HFFc6 (cell line): ENCODE data around the gene PLA2G12A. TPM values are rescaled to one million over a fixed set of nuclear protein-coding genes. Genes with fewer than 3 reads are reported as not detected.

Experiments
- DNase-seq: peaks from one replicate; pipeline ENCODE4 v3.0.0-alpha.2; 2018
- H3K27ac Mint-ChIP-seq: 2 replicates; pipeline ENCODE4 v1.8.0; 2020; ENCODE audit warnings: mild to moderate bottlenecking, mixed read lengths
- H3K27me3 Mint-ChIP-seq: 2 replicates; pipeline ENCODE4 v1.8.0; 2021; ENCODE audit warnings: mild to moderate bottlenecking, moderate library complexity, mixed read lengths; ENCODE audit not compliant: insufficient read depth
- H3K36me3 Mint-ChIP-seq: 2 replicates; pipeline ENCODE4 v1.8.0; 2021; ENCODE audit warnings: low read depth, mixed read lengths
- H3K4me1 Mint-ChIP-seq: 2 replicates; pipeline ENCODE4 v1.8.0; 2020; ENCODE audit warnings: low read depth, mixed read lengths
- H3K4me3 Mint-ChIP-seq: 2 replicates; pipeline ENCODE4 v1.8.0; 2020; ENCODE audit warnings: mild to moderate bottlenecking, moderate library complexity, mixed read lengths
- H3K9me3 Mint-ChIP-seq: 2 replicates; pipeline ENCODE4 v1.8.0; 2020; ENCODE audit warnings: mild to moderate bottlenecking, mixed read lengths
- total RNA-seq, 6 experiments: library from RNA; stranded (reverse); fragmentation: NEBNext Ultra II Directional; extraction: Animal tissue kit (Norgen Biotek cat#: 25700); gene quantifications; 2 replicates in 1 of 6; 3 replicates in 5 of 6; pipeline ENCODE4 v1.2.3, GENCODE V29; 2021
- TF ChIP-seq, protein P1 (sequence below): fragments of 200-600 bp; sonication (generic); IDR thresholded peaks from 2 replicates; pipeline ENCODE4 v1.5.0; 2021; ENCODE audit warnings: antibody characterized with exemption, mild to moderate bottlenecking

PLA2G12A gene
- total RNA-seq, 6 experiments from 2014 or later: 33.1 to 40.7 (median 38.1) TPM

DNA sequence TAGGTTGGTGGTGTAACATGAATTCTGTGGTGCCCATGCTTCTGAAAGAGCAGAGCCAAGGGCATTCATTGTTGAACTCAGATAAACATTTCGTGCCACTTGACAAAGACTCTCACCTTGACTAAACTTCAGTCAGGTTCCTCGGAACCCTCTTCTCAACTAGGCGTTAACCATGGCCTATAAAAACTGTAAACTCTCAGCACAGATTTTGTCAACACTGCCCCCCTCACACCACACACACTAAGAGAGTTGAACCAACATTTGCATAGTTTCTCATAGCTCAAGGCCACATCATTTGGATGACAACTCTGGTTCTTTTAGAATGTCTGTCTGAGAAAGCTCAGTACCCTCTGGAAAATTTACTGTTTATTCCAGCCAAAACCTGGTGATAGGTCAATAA is 54.7 kb downstream of the PLA2G12A start:
- no peak overlapping the region for H3K27ac Mint-ChIP-seq
- no peak for DNase-seq
- H3K27me3 Mint-ChIP-seq: no peaks in the 10 kb centered on the region
- no peaks in the 10 kb centered on the region for H3K4me1 Mint-ChIP-seq
- H3K36me3 Mint-ChIP-seq: peaks cover 10% of the 10 kb centered on the region
- TF ChIP-seq, protein P1, sequence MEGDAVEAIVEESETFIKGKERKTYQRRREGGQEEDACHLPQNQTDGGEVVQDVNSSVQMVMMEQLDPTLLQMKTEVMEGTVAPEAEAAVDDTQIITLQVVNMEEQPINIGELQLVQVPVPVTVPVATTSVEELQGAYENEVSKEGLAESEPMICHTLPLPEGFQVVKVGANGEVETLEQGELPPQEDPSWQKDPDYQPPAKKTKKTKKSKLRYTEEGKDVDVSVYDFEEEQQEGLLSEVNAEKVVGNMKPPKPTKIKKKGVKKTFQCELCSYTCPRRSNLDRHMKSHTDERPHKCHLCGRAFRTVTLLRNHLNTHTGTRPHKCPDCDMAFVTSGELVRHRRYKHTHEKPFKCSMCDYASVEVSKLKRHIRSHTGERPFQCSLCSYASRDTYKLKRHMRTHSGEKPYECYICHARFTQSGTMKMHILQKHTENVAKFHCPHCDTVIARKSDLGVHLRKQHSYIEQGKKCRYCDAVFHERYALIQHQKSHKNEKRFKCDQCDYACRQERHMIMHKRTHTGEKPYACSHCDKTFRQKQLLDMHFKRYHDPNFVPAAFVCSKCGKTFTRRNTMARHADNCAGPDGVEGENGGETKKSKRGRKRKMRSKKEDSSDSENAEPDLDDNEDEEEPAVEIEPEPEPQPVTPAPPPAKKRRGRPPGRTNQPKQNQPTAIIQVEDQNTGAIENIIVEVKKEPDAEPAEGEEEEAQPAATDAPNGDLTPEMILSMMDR: no peak
- H3K9me3 Mint-ChIP-seq: no peaks in the 10 kb centered on the region; the same call in none of the 2 replicates
- H3K4me3 Mint-ChIP-seq: no peak overlapping the region

DNA sequence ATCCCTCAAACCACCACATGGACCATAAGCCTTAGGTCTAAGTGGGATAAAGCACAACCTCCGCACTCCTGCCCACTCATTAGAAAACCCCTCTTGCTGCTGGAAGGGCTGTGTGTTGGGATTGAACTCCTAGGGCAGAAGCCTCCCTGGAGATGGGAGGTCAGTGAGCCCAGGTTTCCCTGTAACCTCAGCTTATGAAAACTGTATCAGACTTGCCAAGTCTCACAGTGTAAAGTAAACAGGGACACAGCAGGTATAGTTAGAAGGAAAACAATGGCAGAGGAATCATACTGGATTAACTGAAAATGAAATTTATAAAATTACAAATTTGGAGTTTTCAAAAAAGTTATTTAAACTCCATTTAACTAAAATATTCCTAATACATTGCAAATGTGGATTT is 56.6 kb downstream of the PLA2G12A start:
- TF ChIP-seq, protein P1: no peak
- DNase-seq: no peak
- H3K4me1 Mint-ChIP-seq: no peaks in the 10 kb centered on the region
- H3K27me3 Mint-ChIP-seq: no peaks in the 10 kb centered on the region
- H3K27ac Mint-ChIP-seq: no peak overlapping the region
- H3K4me3 Mint-ChIP-seq: no peak overlapping the region
- peaks cover 8% of the 10 kb centered on the region for H3K36me3 Mint-ChIP-seq
- H3K9me3 Mint-ChIP-seq: no peaks in the 10 kb centered on the region; the same call in 1 of the 2 replicates

DNA sequence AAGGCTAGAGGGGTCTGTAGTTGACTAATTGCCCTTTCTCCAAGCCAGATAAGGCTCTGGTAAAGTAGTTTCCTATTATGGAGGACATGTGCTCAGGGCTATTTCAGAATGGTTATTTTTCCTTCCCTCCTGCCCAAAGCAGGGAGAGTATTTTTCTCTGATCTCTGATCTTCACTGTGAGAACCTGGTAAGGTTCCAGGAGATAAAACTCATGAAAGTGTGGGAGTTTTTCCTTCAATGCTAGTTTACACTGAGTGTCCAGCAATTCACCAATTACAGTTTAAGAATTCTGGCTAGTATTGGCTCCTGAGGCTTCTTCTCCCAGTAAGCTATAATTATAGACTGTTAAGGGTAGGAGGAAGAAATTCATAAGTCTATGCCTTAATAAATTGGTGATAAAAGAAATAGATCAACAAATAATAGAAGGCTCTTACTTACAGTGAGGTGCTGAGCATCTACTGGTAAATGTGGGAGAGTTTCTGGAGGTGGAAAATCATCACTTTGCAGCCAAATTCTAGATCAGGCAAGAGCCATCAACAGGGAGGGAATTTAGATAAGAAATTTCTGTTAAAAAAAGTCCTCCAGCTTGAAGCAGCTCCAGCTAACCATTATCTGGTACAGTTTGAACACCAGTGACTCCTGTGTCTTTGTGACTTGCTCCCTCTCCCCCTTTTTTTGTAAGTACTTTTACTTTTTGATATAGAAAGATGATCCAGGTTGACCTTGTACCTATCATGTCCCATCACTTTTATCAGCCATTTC is 57.5 kb downstream of the PLA2G12A start:
- no peaks in the 10 kb centered on the region for H3K27me3 Mint-ChIP-seq
- no peaks in the 10 kb centered on the region; the same call in 1 of the 2 replicates for H3K9me3 Mint-ChIP-seq
- H3K27ac Mint-ChIP-seq: no peak overlapping the region
- TF ChIP-seq, protein P1: no peak
- H3K36me3 Mint-ChIP-seq: peaks cover 8% of the 10 kb centered on the region
- H3K4me3 Mint-ChIP-seq: no peak overlapping the region
- DNase-seq: no peak
- H3K4me1 Mint-ChIP-seq: no peaks in the 10 kb centered on the region

DNA sequence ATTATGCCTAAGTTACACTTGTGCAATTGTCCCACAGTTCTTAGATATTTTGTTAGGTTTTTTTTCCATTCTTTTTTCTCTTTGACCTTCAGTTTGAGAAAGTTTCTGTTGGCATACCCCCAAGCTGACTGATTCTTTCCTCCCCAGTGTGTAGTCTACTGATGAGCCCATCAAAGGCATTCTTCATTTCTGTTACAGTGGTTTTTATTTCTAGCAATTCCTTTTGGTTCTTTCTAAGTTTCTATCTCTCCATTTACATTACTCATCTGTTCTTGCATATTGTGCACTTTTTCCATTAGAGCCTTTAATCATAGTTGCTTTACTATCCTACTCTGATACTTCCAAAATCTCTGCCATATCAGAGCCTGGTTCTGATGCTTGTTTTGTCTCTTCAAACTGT is 58.5 kb downstream of the PLA2G12A start:
- H3K4me3 Mint-ChIP-seq: no peak overlapping the region
- H3K4me1 Mint-ChIP-seq: no peaks in the 10 kb centered on the region
- H3K36me3 Mint-ChIP-seq: peaks cover 8% of the 10 kb centered on the region
- H3K27ac Mint-ChIP-seq: no peak overlapping the region
- no peaks in the 10 kb centered on the region; the same call in 1 of the 2 replicates for H3K9me3 Mint-ChIP-seq
- DNase-seq: no peak
- TF ChIP-seq, protein P1: no peak
- no peaks in the 10 kb centered on the region for H3K27me3 Mint-ChIP-seq

DNA sequence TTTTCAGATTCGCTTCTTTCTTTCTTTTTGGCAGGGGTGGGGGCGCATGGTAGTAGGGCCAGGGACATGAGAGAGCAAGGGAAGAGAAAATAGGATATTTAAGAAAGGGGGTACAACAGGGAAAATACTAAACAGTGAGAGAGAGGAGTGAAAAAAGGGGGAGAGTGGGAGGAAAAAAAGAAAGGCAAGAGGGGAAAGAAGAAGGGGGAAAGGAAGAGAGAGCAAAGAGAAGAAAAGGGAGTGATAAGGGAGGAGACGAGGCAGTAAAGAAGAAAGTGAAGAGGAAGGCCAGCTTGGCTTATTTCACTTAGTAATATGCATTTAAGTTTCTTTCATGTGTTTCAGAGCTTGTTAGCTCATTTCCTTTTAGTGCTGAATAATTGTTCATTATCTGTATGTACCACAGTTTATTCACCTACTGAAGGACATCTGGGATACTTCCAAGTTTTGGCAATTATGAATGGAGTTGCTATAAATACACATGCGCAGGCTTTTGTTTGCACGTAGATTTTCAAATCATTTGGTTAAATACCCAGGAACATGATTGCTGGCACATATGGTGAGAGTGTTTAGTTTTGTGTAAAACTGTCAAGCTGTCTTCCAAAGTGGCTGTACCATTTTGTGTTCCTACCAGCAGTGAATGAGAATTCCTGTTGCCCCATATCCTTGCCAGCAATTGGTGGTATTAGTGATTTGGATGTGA is 63.9 kb downstream of the PLA2G12A start:
- H3K4me1 Mint-ChIP-seq: no peaks in the 10 kb centered on the region
- H3K4me3 Mint-ChIP-seq: no peak overlapping the region
- no peak for DNase-seq
- H3K27me3 Mint-ChIP-seq: no peaks in the 10 kb centered on the region; the same call in 1 of the 2 replicates
- TF ChIP-seq, protein P1: no peak
- H3K9me3 Mint-ChIP-seq: no peaks in the 10 kb centered on the region
- no peak overlapping the region for H3K27ac Mint-ChIP-seq
- H3K36me3 Mint-ChIP-seq: no peaks in the 10 kb centered on the region
